SK-N-MC (cell line): ENCODE results near the gene TARM1.

Experiments used
- DNase-seq: peaks from one replicate; pipeline ENCODE4 v3.0.0-alpha.2; 2011; ENCODE audit warnings: low read depth, low spot score
- H3K27ac ChIP-seq: fragments of 200-600 bp; sonication (generic); 2 replicates; pipeline ENCODE4 v1.5.1; 2016; ENCODE audit warnings: mixed run types
- H3K36me3 ChIP-seq: fragments of 200-600 bp; sonication (generic); 2 replicates; pipeline ENCODE4 v1.6.1; 2017; ENCODE audit warnings: antibody characterized with exemption, low read length, mixed read lengths; ENCODE audit not compliant: insufficient read depth
- H3K4me3 ChIP-seq: fragments of 200-600 bp; sonication (generic); 2 replicates; pipeline ENCODE4 v1.5.1; 2016
- H3K9ac ChIP-seq: fragments of 200-600 bp; sonication (generic); 2 replicates; pipeline ENCODE4 v1.8.0; 2017; ENCODE audit warnings: mixed run types, mixed read lengths; ENCODE audit not compliant: insufficient read length
- H3K9me3 ChIP-seq: fragments of 200-600 bp; sonication (generic); 2 replicates; pipeline ENCODE4 v1.6.1; 2017; ENCODE audit warnings: low read depth, mild to moderate bottlenecking, antibody characterized with exemption, low read length, moderate library complexity, mixed read lengths
- EZH2 ChIP-seq: fragments of 200-600 bp; sonication (generic); IDR thresholded peaks from one replicate; pipeline ENCODE4 v1.6.1; 2017; ENCODE audit warnings: antibody characterized with exemption
- FOXP2 ChIP-seq: optimal IDR thresholded peaks from 2 replicates; pipeline ENCODE3; 2011; ENCODE audit warnings: mild to moderate bottlenecking, moderate library complexity; ENCODE audit not compliant: insufficient read depth; ENCODE audit errors: extremely low read length, control extremely low read depth
- POLR2AphosphoS5 ChIP-seq: IDR thresholded peaks from 2 replicates; pipeline ENCODE4 v1.6.1; 2012; ENCODE audit warnings: mild to moderate bottlenecking, low read depth, low read length, borderline replicate concordance

TARM1 gene

DNA sequence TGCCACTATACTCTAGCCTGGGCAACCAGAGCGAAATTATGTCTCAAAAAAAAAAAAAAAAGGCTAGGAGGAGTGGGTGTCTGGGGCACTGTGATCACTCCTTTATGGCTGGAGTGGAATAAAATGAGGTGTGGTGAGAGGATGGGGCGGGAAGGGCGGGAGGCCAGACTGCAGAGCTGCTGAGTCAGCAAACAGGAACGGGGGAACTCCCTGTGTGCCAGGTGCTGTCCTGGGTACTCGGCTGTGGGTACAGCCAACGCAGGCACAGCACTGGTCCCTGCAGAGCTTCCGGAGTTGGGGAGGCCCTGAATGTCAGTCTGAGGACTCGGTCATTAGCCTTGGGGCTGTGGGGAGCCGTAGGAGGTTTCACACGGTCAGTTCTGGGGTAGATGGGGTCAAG lies 40.1 kb upstream of the TARM1 start:
- Histone ChIP-seq H3K4me3 (no peak overlapping the region), H3K36me3 (peaks cover 37% of the 10 kb centered on the region; the same call in 1 of the 2 replicates), H3K27ac (no peak overlapping the region), H3K9me3 (no peaks in the 10 kb centered on the region), H3K9ac (no peak overlapping the region)
- TF ChIP-seq EZH2 (no peak), FOXP2 (no peak), POLR2AphosphoS5 (no peak)
- no peak for DNase-seq

GRCh38 chr19:54115109-54116063 lies 34.2 kb upstream of the TARM1 start, which contains the start of the genes PRPF31 and TFPT:
TSS of gene PRPF31 (plus strand) at chr19:54115754. CDS start at chr19:54118279, 2,525 bp downstream.
TSS of gene TFPT (minus strand) at chr19:54115657. CDS start at chr19:54115269, 388 bp downstream.
- Histone ChIP-seq H3K27ac (peak within 1 kb of the TSS; percentile 93), H3K9me3 (no peaks in the 10 kb centered on the region), H3K36me3 (peaks cover 13% of the 10 kb centered on the region; the same call in 1 of the 2 replicates), H3K9ac (peak within 1 kb of the TSS; percentile 96), H3K4me3 (peak within 1 kb of the TSS; percentile 97)
- no peak for TF ChIP-seq EZH2
- no peak for TF ChIP-seq FOXP2
- TF ChIP-seq POLR2AphosphoS5, result peak; percentile 79
- DNase-seq, result peak; percentile 96

GRCh38 chr19:54114340-54115108 lies 33.4 kb upstream of the TARM1 start:
- DNase-seq, result no peak
- H3K4me3 ChIP-seq, result peak overlapping the region; percentile 97
- H3K36me3 ChIP-seq, result peaks cover 15% of the 10 kb centered on the region; the same call in 1 of the 2 replicates
- H3K27ac ChIP-seq, result no peak overlapping the region
- H3K9ac ChIP-seq, result peak overlapping the region; percentile 96
- H3K9me3 ChIP-seq, result no peaks in the 10 kb centered on the region
- TF ChIP-seq POLR2AphosphoS5 (no peak), FOXP2 (no peak), EZH2 (no peak)

- Histone ChIP-seq H3K4me3 (no peak overlapping the region), H3K9me3 (no peaks in the 10 kb centered on the region), H3K9ac (no peak overlapping the region), H3K36me3 (peaks cover 36% of the 10 kb centered on the region; the same call in 1 of the 2 replicates), H3K27ac (no peak overlapping the region)
- no peak for TF ChIP-seq FOXP2
- no peak for TF ChIP-seq POLR2AphosphoS5
- no peak for TF ChIP-seq EZH2
- no peak for DNase-seq
These were observed 28.5 kb upstream of the TARM1 start for GRCh38 chr19:54109651-54110050.

DNA sequence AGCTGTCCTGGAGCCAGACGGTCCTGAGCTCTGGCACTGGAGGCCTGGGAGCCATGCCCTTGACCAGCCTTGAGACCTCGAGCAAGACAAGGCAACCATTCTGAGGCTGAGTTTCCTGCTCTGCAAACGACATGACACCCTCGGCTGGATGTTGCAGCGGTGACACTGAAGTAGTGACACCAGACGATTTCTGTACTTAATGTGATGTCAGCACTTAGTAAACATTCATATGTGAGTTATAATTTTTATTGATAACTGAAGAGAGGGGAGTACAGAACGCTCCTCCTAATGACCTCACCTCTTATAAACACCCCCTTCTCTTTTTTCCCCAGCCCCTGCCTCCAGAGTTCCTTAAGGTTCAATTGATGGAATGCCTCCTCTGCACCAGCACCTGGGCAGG lies 27.3 kb upstream of the TARM1 start:
- H3K9ac ChIP-seq, result no peak overlapping the region
- DNase-seq, result no peak
- no peaks in the 10 kb centered on the region for H3K9me3 ChIP-seq
- H3K27ac ChIP-seq, result no peak overlapping the region
- peaks cover 36% of the 10 kb centered on the region; the same call in 1 of the 2 replicates for H3K36me3 ChIP-seq
- H3K4me3 ChIP-seq, result no peak overlapping the region
- TF ChIP-seq POLR2AphosphoS5, result no peak
- TF ChIP-seq FOXP2, result no peak
- TF ChIP-seq EZH2, result no peak

DNA sequence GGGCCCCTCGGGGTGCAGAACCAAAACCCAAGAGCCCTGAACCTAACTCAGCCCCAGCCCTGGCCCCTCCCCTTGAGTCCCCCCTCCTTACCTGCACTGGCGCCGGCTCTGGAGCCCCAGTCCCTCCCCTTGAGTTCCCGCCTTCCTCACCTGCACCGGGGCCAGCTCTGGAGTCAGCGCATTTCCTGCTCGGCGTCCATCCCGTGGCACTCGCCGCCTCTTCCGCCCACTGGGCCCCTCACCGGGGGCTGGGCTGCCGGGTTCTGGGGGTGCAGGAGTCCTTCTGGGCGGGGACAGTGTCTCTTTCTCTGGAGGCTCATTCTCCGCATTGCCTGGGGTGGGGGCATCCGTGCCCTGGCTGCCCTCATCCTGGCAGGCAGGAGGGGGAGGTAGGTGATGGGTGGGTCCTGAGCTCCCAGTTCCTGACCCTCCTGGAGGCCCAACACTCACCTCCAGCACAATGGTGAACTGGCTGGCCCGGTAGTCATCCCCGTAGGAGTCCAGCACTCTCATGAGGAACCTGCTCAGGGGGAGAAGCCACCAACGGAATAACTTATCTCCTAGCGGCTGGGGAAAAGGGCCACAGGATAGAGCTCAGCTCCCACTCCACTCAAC lies 26.8 kb upstream of the TARM1 start:
- no peak overlapping the region for H3K9ac ChIP-seq
- H3K9me3 ChIP-seq, result no peaks in the 10 kb centered on the region
- DNase-seq, result no peak
- TF ChIP-seq EZH2 (no peak), FOXP2 (no peak), POLR2AphosphoS5 (no peak)
- no peak overlapping the region for H3K27ac ChIP-seq
- H3K4me3 ChIP-seq, result no peak overlapping the region
- H3K36me3 ChIP-seq, result peaks cover 36% of the 10 kb centered on the region; the same call in 1 of the 2 replicates

GRCh38 chr19:54106716-54107115 lies 25.6 kb upstream of the TARM1 start:
- Histone ChIP-seq H3K9me3 (no peaks in the 10 kb centered on the region), H3K36me3 (peaks cover 36% of the 10 kb centered on the region; the same call in 1 of the 2 replicates), H3K4me3 (no peak overlapping the region), H3K9ac (no peak overlapping the region), H3K27ac (no peak overlapping the region)
- no peak for TF ChIP-seq FOXP2
- TF ChIP-seq POLR2AphosphoS5, result no peak
- no peak for TF ChIP-seq EZH2
- DNase-seq, result no peak
